Measurements from ENCODE around the gene PPIF.

PPIF gene

DNA sequence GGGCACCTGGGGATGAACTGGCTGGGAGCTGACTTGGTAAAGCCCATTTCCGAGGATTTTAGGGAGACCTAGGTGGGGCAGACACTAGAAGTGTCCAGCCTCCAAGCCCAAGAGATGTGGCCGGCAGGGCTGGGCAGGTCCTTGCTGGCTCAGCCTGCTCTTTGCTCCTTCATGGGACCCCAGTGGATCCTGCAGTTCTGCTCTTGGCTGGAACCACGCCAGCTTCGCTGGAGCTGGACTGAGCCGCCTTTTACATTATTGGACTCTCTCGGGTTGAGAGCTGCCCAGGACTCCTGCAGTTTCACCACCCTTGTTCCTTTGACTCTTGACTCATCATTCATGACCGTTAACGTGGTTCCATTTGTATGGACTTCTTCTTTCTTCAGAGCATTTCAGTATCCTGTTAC lies 5.7 kb downstream of the PPIF start:
- H3K4me1 ChIP-seq (ENCODE audit: control insufficient read depth, insufficient read depth, low read length), result peaks cover 25% of the 10 kb centered on the region
- no peaks in the 10 kb centered on the region for H3K9me3 ChIP-seq (ENCODE audit: control insufficient read depth, low read length)
- H3K4me3 ChIP-seq (ENCODE audit: low read length), result no peak overlapping the region
- H3K9ac ChIP-seq (ENCODE audit: low read length), result no peak overlapping the region
- H3K27me3 ChIP-seq (replicated peaks; ENCODE audit: control insufficient read depth, insufficient read depth, low read length), result no peaks in the 10 kb centered on the region
- peaks cover 77% of the 10 kb centered on the region for H3K36me3 ChIP-seq (ENCODE audit: control insufficient read depth, insufficient read depth, low read length, severe bottlenecking)
- DNase-seq (ENCODE audit: low read depth), result no peak

DNA sequence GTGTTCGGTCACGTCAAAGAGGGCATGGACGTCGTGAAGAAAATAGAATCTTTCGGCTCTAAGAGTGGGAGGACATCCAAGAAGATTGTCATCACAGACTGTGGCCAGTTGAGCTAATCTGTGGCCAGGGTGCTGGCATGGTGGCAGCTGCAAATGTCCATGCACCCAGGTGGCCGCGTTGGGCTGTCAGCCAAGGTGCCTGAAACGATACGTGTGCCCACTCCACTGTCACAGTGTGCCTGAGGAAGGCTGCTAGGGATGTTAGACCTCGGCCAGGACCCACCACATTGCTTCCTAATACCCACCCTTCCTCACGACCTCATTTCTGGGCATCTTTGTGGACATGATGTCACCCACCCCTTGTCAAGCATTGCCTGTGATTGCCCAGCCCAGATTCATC lies 6.5 kb downstream of the PPIF start:
- no peaks in the 10 kb centered on the region for H3K27me3 ChIP-seq (replicated peaks; ENCODE audit: control insufficient read depth, insufficient read depth, low read length)
- H3K4me1 ChIP-seq (ENCODE audit: control insufficient read depth, insufficient read depth, low read length), result peaks cover 19% of the 10 kb centered on the region
- no peaks in the 10 kb centered on the region for H3K9me3 ChIP-seq (ENCODE audit: control insufficient read depth, low read length)
- H3K4me3 ChIP-seq (ENCODE audit: low read length), result no peak overlapping the region
- DNase-seq (ENCODE audit: low read depth), result no peak
- no peak overlapping the region for H3K9ac ChIP-seq (ENCODE audit: low read length)
- peaks cover 77% of the 10 kb centered on the region for H3K36me3 ChIP-seq (ENCODE audit: control insufficient read depth, insufficient read depth, low read length, severe bottlenecking)

DNA sequence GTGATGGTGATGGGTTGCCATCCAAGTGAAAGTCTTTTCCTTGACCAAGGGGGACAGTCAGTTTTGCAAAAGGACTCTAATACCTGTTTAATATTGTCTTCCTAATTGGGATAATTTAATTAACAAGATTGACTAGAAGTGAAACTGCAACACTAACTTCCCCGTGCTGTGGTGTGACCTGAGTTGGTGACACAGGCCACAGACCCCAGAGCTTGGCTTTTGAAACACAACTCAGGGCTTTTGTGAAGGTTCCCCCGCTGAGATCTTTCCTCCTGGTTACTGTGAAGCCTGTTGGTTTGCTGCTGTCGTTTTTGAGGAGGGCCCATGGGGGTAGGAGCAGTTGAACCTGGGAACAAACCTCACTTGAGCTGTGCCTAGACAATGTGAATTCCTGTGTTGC lies 6.9 kb downstream of the PPIF start:
- DNase-seq (ENCODE audit: low read depth), result no peak
- peaks cover 15% of the 10 kb centered on the region for H3K4me1 ChIP-seq (ENCODE audit: control insufficient read depth, insufficient read depth, low read length)
- H3K27me3 ChIP-seq (replicated peaks; ENCODE audit: control insufficient read depth, insufficient read depth, low read length), result no peaks in the 10 kb centered on the region
- no peaks in the 10 kb centered on the region for H3K9me3 ChIP-seq (ENCODE audit: control insufficient read depth, low read length)
- peaks cover 73% of the 10 kb centered on the region for H3K36me3 ChIP-seq (ENCODE audit: control insufficient read depth, insufficient read depth, low read length, severe bottlenecking)
- no peak overlapping the region for H3K4me3 ChIP-seq (ENCODE audit: low read length)
- H3K9ac ChIP-seq (ENCODE audit: low read length), result no peak overlapping the region

DNA sequence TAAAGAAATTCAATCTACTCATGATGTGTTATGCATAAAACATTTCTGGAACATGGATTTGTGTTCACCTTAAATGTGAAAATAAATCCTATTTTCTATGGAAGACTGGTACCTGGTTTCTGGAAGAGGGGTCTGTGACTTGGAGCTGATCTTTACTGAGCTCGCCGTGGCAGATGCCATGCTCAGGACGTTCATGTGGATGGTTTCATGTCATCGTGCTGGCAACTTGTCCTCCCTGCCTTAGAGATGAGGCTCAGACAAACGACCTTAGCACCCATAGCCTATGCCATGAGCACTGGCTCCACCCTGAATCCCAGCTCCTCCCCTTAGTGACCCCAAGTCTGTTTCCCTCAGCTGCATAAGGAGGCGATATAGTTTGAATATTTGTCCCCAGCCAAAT lies 7.3 kb downstream of the PPIF start:
- no peak for DNase-seq (ENCODE audit: low read depth)
- Histone ChIP-seq H3K27me3 (replicated peaks; ENCODE audit: control insufficient read depth, insufficient read depth, low read length) (no peaks in the 10 kb centered on the region), H3K36me3 (ENCODE audit: control insufficient read depth, insufficient read depth, low read length, severe bottlenecking) (peaks cover 68% of the 10 kb centered on the region), H3K4me1 (ENCODE audit: control insufficient read depth, insufficient read depth, low read length) (peaks cover 11% of the 10 kb centered on the region), H3K9ac (ENCODE audit: low read length) (no peak overlapping the region), H3K4me3 (ENCODE audit: low read length) (no peak overlapping the region), H3K9me3 (ENCODE audit: control insufficient read depth, low read length) (no peaks in the 10 kb centered on the region)

DNA sequence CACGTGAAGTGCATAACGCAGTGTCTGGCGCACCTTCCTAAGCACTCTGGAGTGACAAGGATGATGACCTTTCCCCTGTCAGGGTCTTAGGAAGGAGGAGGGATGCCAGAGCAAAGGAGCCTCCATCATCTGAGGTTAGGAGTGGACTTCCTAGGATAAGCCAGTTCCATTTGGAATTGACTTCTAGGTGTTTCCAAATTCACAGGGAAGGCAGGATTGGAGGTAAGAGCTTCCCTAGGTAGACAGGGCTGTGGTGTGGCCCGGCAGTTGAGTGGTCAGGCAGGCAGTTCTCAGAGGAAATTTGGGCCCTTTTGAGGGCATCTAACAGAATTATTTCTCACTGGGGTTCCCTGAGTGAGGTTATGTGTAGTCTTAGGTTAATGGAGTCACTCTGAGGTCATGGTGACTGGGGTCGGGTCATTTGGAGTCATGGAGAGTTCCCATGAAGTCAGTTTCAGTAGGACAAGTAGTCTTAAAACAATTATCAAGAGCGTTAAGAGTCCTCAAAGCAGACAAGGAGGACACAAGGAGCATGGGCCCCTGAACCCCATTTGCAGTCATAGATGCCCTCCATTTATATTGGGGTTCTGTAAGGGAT lies 8.2 kb downstream of the PPIF start:
- no peak overlapping the region for H3K9ac ChIP-seq (ENCODE audit: low read length)
- no peaks in the 10 kb centered on the region for H3K9me3 ChIP-seq (ENCODE audit: control insufficient read depth, low read length)
- H3K4me3 ChIP-seq (ENCODE audit: low read length), result no peak overlapping the region
- DNase-seq (ENCODE audit: low read depth), result no peak
- no peaks in the 10 kb centered on the region for H3K27me3 ChIP-seq (replicated peaks; ENCODE audit: control insufficient read depth, insufficient read depth, low read length)
- peaks cover 2% of the 10 kb centered on the region for H3K4me1 ChIP-seq (ENCODE audit: control insufficient read depth, insufficient read depth, low read length)
- H3K36me3 ChIP-seq (ENCODE audit: control insufficient read depth, insufficient read depth, low read length, severe bottlenecking), result peaks cover 59% of the 10 kb centered on the region

DNA sequence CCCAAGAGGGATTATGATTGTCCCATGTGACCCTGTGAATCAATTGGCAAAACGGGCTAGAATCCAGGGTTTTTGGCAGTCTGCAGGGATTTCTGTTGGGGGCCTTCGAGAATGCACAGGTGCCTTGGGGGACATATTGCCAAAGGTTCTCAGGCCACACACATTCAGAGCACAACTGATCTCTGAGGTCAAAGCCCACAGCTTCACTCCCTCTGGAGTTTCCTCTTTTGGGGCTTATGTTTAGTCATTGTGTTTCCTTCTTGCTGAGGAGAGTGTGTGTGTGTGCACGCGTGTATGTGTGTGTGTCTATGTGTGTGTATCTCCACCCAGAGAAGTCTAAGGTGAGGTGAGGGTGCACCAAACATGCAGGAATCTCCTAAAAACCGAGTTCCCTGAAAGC lies 8.8 kb downstream of the PPIF start:
- Histone ChIP-seq H3K27me3 (replicated peaks; ENCODE audit: control insufficient read depth, insufficient read depth, low read length) (no peaks in the 10 kb centered on the region), H3K4me1 (ENCODE audit: control insufficient read depth, insufficient read depth, low read length) (no peaks in the 10 kb centered on the region), H3K9me3 (ENCODE audit: control insufficient read depth, low read length) (no peaks in the 10 kb centered on the region), H3K4me3 (ENCODE audit: low read length) (no peak overlapping the region), H3K9ac (ENCODE audit: low read length) (no peak overlapping the region), H3K36me3 (ENCODE audit: control insufficient read depth, insufficient read depth, low read length, severe bottlenecking) (peaks cover 53% of the 10 kb centered on the region)
- DNase-seq (ENCODE audit: low read depth), result no peak

DNA sequence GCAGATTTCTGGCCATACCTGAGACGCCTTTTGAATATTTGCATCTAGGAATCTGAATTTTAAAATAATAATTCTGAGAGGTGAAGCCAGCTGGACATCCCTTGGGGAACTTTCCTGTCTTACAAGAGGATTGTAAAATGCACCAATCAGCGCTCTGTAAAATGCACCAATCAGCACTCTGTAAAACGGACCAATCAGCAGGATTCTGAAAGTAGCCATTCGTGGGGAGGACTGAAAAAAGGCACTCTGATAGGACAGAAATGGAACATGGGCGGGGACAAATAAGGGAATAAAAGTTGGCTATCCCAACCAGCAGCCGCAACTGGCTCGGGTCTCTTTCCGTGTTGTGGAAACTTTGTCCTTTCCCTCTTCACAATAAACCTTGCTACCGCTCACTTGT lies 9.9 kb downstream of the PPIF start:
- Histone ChIP-seq H3K9me3 (ENCODE audit: control insufficient read depth, low read length) (no peaks in the 10 kb centered on the region), H3K27me3 (replicated peaks; ENCODE audit: control insufficient read depth, insufficient read depth, low read length) (no peaks in the 10 kb centered on the region), H3K4me1 (ENCODE audit: control insufficient read depth, insufficient read depth, low read length) (no peaks in the 10 kb centered on the region), H3K4me3 (ENCODE audit: low read length) (no peak overlapping the region), H3K36me3 (ENCODE audit: control insufficient read depth, insufficient read depth, low read length, severe bottlenecking) (peaks cover 42% of the 10 kb centered on the region), H3K9ac (ENCODE audit: low read length) (no peak overlapping the region)
- DNase-seq (ENCODE audit: low read depth), result no peak

DNA sequence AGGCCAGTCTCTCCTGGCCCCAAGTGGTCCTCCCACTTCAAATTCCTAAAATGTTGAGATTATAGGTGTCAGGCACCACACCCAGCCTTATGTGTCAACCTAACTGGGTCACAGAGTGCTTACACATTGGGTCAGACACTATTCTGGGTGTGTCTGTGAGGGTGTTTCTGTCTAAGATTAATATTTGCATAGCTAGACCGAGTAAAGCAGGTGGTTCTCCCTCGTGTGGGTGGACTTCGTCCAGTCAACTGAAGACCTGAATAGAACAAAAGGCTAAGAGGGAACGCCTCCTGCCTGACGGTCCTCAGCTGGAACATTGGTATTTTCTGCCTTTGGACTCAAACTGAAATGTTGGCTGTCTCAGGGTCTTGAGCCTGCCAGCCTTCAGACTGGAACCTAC lies 11.5 kb downstream of the PPIF start:
- Histone ChIP-seq H3K9me3 (ENCODE audit: control insufficient read depth, low read length) (no peaks in the 10 kb centered on the region), H3K4me1 (ENCODE audit: control insufficient read depth, insufficient read depth, low read length) (no peaks in the 10 kb centered on the region), H3K4me3 (ENCODE audit: low read length) (no peak overlapping the region), H3K9ac (ENCODE audit: low read length) (no peak overlapping the region), H3K27me3 (replicated peaks; ENCODE audit: control insufficient read depth, insufficient read depth, low read length) (no peaks in the 10 kb centered on the region), H3K36me3 (ENCODE audit: control insufficient read depth, insufficient read depth, low read length, severe bottlenecking) (peaks cover 26% of the 10 kb centered on the region)
- no peak for DNase-seq (ENCODE audit: low read depth)

DNA sequence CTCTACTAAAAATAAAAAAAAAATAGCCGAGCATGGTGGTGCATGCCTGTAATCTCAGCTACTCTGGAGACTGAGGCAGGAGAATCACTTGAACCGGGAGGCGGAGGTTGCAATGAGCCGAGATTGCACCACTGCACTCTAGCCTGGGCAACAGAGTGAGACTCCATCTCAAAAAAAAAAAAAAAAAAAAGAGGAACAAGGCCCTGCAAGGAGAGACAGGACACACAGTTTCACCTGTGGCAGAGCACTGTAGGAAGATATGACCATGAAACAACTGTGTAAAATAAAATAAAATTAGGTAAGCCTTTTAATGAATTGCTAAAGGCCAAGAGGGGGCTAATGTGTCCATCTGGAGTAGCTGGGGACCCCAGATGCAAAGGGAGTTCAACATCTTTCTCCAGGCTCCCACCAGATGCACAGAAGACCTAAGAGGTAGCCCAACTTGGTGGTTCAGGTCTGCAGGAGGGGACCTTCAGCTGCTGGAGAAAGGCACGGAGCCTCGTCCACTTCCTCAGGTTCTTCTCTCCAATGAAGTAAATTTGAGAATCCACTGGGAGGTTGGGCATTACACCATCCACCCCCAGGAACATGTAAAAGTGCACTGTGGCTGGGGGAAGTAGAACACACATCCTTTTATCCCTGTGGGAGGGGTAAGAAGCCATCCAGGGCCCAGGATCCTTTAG lies 12.7 kb downstream of the PPIF start:
- no peak overlapping the region for H3K9ac ChIP-seq (ENCODE audit: low read length)
- H3K9me3 ChIP-seq (ENCODE audit: control insufficient read depth, low read length), result no peaks in the 10 kb centered on the region
- H3K27me3 ChIP-seq (replicated peaks; ENCODE audit: control insufficient read depth, insufficient read depth, low read length), result no peaks in the 10 kb centered on the region
- no peak for DNase-seq (ENCODE audit: low read depth)
- H3K4me3 ChIP-seq (ENCODE audit: low read length), result no peak overlapping the region
- no peaks in the 10 kb centered on the region for H3K4me1 ChIP-seq (ENCODE audit: control insufficient read depth, insufficient read depth, low read length)
- H3K36me3 ChIP-seq (ENCODE audit: control insufficient read depth, insufficient read depth, low read length, severe bottlenecking), result peaks cover 14% of the 10 kb centered on the region

DNA sequence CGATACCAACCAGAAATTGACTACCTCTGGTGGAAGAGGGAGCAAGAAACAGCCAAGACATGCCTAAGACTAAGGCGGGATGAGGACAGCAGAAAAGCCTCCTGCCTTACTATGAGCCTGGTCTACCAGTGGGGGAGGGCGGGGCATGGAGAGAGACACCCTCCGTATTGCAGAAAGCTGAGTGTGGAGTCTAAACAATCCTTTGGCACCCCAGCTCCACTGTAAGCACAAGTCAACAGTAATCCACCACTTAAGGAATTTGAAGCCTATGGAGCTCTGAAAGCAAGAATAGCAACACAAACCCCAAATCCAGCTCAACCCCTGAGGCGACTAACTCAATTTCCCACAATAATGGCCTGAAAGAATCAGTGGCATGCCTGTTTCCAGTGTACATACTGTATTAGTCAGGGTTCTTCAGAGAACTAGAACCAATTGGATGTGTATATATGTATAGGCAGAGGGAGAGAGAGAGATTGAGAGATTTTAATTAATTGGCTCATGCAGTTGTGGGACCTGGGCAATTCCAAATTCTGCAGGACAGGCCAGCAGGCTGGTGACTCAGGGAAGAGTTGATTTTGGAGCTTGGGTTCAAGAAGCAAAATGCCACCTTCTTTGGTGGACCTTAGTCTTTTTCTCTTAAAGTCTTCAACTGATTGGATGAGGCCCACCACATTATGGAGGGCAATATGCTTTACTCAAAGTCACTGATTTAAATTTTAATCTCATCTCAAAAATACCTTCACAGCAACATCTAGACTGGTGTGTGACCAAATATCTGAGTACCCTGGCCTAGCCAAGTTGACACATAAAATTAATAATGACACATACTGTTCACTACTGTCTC lies 13.5 kb downstream of the PPIF start:
- H3K9me3 ChIP-seq (ENCODE audit: control insufficient read depth, low read length), result no peaks in the 10 kb centered on the region

DNA sequence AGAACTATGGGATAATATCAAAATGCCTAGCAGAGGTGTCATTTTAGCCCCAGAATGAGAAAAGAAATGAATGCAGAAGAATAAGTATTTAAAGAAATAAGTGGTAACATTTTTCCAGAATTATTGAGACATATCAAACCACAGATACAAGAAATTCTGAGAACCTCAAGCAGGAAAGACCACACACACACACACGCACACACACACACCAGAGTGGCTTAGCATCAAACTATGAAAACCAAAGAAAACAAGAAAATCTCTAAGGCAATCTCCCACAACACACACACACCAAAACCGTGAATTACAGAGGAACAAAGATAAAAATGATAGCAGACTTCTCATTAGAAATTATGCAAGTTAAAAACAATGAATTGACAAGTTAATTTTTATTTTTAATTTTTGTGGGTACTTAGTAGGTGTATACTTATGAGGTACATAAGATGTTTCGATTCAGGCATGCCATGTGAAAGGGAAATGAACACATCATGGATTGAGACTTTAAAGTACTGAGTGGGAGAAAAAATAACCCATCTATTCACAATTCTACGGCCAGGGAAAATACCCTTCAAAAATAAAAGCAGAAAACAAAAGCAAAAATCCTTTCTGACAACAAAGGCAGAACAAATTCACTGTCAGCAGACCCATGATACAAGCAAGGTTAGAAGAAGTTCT lies 14.6 kb downstream of the PPIF start:
- no peak overlapping the region for H3K4me3 ChIP-seq (ENCODE audit: low read length)
- peaks cover under 1% of the 10 kb centered on the region for H3K4me1 ChIP-seq (ENCODE audit: control insufficient read depth, insufficient read depth, low read length)
- no peaks in the 10 kb centered on the region for H3K27me3 ChIP-seq (replicated peaks; ENCODE audit: control insufficient read depth, insufficient read depth, low read length)
- H3K36me3 ChIP-seq (ENCODE audit: control insufficient read depth, insufficient read depth, low read length, severe bottlenecking), result no peaks in the 10 kb centered on the region
- H3K9ac ChIP-seq (ENCODE audit: low read length), result no peak overlapping the region
- no peaks in the 10 kb centered on the region for H3K9me3 ChIP-seq (ENCODE audit: control insufficient read depth, low read length)
- no peak for DNase-seq (ENCODE audit: low read depth)

More for the DNA sequence above, 13.5 kb downstream of the PPIF start:
- no peak for DNase-seq (ENCODE audit: low read depth)
- Histone ChIP-seq H3K4me1 (ENCODE audit: control insufficient read depth, insufficient read depth, low read length) (no peaks in the 10 kb centered on the region), H3K9ac (ENCODE audit: low read length) (no peak overlapping the region), H3K36me3 (ENCODE audit: control insufficient read depth, insufficient read depth, low read length, severe bottlenecking) (peaks cover 7% of the 10 kb centered on the region), H3K27me3 (replicated peaks; ENCODE audit: control insufficient read depth, insufficient read depth, low read length) (no peaks in the 10 kb centered on the region), H3K4me3 (ENCODE audit: low read length) (no peak overlapping the region)
